ENCODE results near the gene FOXC2.
A peak's percentile ranks its signal among the peaks of the same experiment; 100 is the strongest.

The FOXC2 gene

DNA sequence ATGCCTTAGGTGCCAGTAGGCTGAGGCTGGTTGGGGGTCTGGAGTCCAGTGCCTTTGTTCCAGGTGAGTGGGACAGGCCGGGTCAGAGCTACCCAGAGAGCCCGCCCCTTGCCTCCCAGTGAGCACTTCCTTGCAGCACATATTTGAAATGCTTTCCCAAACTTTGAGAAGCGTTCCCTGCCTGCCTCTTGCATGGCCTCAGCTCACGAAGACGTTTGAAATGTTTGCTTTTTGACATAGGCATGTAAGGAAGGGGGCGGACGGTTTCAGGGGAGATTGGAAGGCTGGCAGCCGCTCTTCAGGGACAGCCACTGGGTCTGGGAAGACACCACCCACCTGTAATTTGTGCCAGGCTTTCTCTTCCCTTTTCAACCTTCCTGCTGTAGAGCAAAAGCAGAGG lies 6.6 kb downstream of the FOXC2 start:
- TF ChIP-seq, protein P1, sequence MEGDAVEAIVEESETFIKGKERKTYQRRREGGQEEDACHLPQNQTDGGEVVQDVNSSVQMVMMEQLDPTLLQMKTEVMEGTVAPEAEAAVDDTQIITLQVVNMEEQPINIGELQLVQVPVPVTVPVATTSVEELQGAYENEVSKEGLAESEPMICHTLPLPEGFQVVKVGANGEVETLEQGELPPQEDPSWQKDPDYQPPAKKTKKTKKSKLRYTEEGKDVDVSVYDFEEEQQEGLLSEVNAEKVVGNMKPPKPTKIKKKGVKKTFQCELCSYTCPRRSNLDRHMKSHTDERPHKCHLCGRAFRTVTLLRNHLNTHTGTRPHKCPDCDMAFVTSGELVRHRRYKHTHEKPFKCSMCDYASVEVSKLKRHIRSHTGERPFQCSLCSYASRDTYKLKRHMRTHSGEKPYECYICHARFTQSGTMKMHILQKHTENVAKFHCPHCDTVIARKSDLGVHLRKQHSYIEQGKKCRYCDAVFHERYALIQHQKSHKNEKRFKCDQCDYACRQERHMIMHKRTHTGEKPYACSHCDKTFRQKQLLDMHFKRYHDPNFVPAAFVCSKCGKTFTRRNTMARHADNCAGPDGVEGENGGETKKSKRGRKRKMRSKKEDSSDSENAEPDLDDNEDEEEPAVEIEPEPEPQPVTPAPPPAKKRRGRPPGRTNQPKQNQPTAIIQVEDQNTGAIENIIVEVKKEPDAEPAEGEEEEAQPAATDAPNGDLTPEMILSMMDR (conservative IDR thresholded peaks at IDR 0.05; ENCODE audit: low read depth, low read length): no peak
- H3K4me3 ChIP-seq (ENCODE audit: low read length): no peak overlapping the region
- DNase-seq (ENCODE audit: low read depth): no peak

DNA sequence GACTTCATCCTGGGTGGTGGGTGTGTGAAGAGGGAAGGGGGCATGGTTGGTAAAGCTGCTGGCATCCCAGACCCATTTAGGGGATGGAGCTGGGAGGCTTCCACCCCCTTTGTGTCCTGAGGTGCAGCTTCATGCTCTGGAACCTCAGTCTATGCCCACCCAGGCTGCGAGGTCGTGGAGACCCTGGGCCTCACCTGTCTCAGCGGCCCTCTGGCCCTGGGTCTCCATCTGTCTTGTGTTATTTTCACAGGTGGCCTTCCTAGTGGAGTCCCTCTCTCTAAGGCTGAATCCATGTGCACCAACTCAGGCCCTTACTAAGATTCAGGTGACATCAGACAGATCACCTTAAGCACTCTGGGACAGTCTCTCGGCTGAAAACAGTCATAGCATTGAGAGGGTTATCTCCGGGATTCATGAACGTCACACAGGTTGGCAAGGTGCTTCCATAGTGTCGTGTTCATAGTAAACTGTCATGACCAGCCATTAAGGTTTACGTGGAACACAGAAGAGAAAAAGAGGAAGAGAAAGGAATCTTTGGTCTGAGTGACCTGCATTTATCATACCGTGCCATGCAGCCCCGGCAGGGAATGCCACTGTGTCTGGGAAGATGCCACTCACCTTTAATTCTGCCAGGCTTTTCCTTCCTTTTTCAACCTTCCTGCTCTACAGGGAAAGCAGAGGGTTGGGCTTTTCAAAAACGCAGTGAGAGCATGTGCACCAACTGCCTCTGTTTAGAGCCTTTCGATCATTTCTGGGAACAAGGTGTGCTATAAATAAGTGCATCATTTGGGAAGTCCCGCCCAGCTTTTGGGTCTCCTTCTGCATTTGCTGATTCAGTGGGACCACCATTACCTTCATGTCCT lies 7.2 kb downstream of the FOXC2 start:
- no peak for DNase-seq (ENCODE audit: low read depth)
- TF ChIP-seq, protein P1 (conservative IDR thresholded peaks at IDR 0.05; ENCODE audit: low read depth, low read length): no peak
- no peak overlapping the region for H3K4me3 ChIP-seq (ENCODE audit: low read length)

DNA sequence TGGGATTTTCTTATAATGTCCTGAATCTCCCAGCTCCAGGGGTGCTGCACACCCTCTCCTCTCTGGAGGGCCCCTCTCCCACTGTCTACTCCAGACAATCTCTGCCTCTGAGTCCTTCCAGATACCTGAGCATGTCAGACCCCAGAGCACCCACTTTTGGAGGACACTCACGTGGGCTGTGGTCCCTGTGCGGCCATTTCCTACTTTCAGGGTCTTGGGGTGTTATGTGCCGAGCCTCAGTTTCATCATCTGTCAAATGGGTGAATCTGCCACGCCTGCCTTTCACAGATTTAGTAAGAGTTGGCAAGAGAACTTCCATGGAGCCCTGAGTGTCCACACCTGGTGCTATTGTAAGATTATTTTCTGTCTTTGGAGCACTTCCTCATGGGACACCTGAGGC lies 8.0 kb downstream of the FOXC2 start:
- TF ChIP-seq, protein P1 (conservative IDR thresholded peaks at IDR 0.05; ENCODE audit: low read depth, low read length): no peak
- no peak for DNase-seq (ENCODE audit: low read depth)

DNA sequence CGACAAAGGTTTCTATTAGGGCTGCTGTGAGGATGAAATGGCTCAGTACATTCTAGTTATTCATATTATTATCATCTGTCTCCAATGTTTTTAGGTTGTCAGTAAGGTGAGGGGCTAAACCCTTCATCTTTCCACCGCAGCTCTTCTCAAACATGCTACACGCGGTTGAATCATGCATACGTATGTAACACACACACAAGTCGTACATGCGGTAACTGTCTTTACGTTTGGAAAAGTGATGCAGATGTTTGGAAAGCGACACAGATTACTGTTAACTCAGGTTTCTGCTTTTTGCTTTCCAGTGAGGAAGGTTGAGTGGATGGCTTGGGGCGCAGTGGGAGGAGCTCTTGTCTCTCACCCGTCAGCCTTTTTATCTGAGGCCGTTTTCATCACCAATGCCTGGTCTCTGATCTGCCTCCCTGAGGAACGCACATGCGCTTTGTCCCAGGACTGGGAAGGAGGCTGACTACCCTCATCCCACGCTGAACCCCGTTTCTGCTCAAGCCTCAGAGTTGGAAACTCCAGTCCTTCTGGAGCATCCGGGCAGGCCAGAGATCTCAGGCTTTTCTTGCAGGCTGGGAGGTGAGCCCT lies 8.6 kb downstream of the FOXC2 start:
- TF ChIP-seq, protein P1 (conservative IDR thresholded peaks at IDR 0.05; ENCODE audit: low read depth, low read length): no peak
- peak overlapping the region; percentile 65 for H3K4me3 ChIP-seq (ENCODE audit: low read length)
- DNase-seq (ENCODE audit: low read depth): no peak

More for the DNA sequence above, 8.0 kb downstream of the FOXC2 start:
- H3K4me3 ChIP-seq (ENCODE audit: low read length): no peak overlapping the region

DNA sequence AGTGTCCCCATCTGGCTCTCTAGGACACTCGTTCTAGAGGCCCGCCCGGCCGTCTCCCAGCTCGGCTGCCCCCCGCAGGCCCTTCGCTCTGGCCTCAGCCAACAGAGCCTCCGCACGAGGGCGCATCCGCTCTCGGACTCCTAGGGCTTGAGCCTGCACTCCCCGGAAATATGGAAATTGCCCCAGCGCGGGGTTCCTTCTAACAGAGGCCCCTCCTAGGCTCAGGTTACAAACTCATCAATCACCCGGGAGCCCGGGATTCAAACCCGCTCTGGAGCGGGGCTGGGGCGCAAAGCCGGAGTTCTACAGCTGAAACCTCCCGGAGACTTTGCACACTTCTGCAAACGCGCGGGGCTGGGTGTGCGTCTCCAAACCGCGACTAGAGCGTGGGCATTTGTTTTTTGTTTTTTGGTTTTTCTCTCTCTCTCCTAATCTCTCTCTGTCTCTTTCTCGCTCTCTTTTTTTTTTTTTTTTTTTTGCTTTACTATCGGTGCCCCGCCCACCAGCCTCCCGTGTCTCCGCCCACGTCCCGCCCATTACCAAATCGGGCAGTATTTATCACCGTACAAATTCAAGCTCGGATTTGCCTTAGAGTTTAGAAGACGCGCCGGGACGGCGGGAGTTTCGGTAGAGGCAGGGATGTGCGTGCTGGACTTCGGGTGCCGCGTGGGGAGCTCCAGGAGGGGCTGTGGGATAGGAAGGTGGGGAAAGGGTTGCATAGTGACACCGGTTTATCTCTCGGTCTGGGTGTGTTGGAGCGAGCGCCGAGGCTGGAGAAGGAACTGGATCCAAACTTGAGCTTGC lies 9.3 kb downstream of the FOXC2 start:
- no peak for DNase-seq (ENCODE audit: low read depth)
- TF ChIP-seq, protein P1 (conservative IDR thresholded peaks at IDR 0.05; ENCODE audit: low read depth, low read length): peak; percentile 82
- peak overlapping the region; percentile 65 for H3K4me3 ChIP-seq (ENCODE audit: low read length)

DNA sequence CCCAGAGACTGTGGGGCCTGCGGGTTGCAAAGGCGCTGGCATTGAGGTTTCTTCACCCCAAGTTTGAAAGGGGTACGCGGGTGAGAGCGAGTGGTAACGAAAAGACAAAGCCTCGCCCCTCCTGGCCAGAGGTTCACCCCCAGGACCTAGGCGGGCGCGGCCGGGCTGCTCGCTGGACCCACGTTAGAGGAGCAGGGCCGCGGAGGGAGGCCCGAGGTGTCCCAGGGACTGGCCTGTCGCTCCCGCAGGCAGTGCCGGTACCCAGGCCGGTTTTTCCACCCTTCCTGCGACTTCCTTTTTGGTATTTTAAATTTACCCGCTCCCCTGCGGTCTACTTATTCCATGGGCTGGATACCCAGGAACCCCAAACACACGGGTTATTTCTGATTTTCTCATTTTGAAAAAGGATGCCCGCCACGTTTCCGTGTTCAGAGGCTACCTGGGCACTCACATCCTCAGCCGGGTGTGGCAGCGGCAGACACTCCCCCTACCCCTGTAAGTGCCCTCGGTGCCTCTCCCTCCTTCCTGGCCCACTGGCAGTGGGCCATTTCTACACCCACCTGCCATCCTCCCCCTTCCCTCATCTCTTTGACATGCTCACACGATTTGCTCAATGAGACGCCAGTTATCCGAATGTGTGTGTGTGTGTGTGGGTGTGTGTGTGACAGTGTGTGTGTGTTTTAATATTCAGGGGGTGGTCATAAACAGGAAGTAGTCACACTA lies 10.1 kb downstream of the FOXC2 start:
- DNase-seq (ENCODE audit: low read depth): no peak
- TF ChIP-seq, protein P1 (conservative IDR thresholded peaks at IDR 0.05; ENCODE audit: low read depth, low read length): no peak
- H3K4me3 ChIP-seq (ENCODE audit: low read length): peak overlapping the region; percentile 65
